ENCODE measurements around the gene UBE2L3.

The UBE2L3 gene

GRCh38 chr22:21650280-21650679, 82.8 kb downstream of the UBE2L3 start:
- in situ Hi-C loops (cut with HindIII; ENCODE audit: low pct_ligation_motif_present, low sequenced_read_pairs): no loop called here

GRCh38 chr22:21650823-21651520, 83.5 kb downstream of the UBE2L3 start:
- H3K36me3 ChIP-seq (replicated peaks): peaks cover 25% of the 10 kb centered on the region
- H3K27ac ChIP-seq: no peak overlapping the region
- no peak for DNase-seq
- in situ Hi-C loops (cut with HindIII; ENCODE audit: low pct_ligation_motif_present, low sequenced_read_pairs): no loop called here
- peak overlapping the region; percentile 80 for H3K4me3 ChIP-seq (ENCODE audit: low read depth, low read length)
- TF ChIP-seq CTCF (IDR thresholded peaks at IDR 0.05; ENCODE audit: low read depth, low read length, missing control alignments): no peak
- H3K27me3 ChIP-seq (replicated peaks): no peaks in the 10 kb centered on the region

More at GRCh38 chr22:21650280-21650679, 82.8 kb downstream of the UBE2L3 start:
- Histone ChIP-seq H3K27me3 (replicated peaks) (no peaks in the 10 kb centered on the region), H3K27ac (no peak overlapping the region), H3K36me3 (replicated peaks) (peaks cover 25% of the 10 kb centered on the region), H3K4me3 (ENCODE audit: low read depth, low read length) (no peak overlapping the region)
- no peak for DNase-seq
- no peak for TF ChIP-seq CTCF (IDR thresholded peaks at IDR 0.05; ENCODE audit: low read depth, low read length, missing control alignments)

GRCh38 chr22:21651521-21652009, 84.1 kb downstream of the UBE2L3 start:
- Histone ChIP-seq H3K36me3 (replicated peaks) (peaks cover 20% of the 10 kb centered on the region), H3K4me3 (ENCODE audit: low read depth, low read length) (peak overlapping the region; percentile 80), H3K27me3 (replicated peaks) (no peaks in the 10 kb centered on the region), H3K27ac (peak overlapping the region; percentile 53)
- in situ Hi-C loops (cut with HindIII; ENCODE audit: low pct_ligation_motif_present, low sequenced_read_pairs): no loop called here
- no peak for DNase-seq
- no peak for TF ChIP-seq CTCF (IDR thresholded peaks at IDR 0.05; ENCODE audit: low read depth, low read length, missing control alignments)

GRCh38 chr22:21652010-21652546, 84.6 kb downstream of the UBE2L3 start:
- Histone ChIP-seq H3K27ac (peak overlapping the region; percentile 53), H3K27me3 (replicated peaks) (no peaks in the 10 kb centered on the region), H3K36me3 (replicated peaks) (peaks cover 16% of the 10 kb centered on the region), H3K4me3 (ENCODE audit: low read depth, low read length) (peak overlapping the region; percentile 80)
- peak; percentile 86 for DNase-seq
- in situ Hi-C loops (cut with HindIII; ENCODE audit: low pct_ligation_motif_present, low sequenced_read_pairs): no loop called here
- no peak for TF ChIP-seq CTCF (IDR thresholded peaks at IDR 0.05; ENCODE audit: low read depth, low read length, missing control alignments)

GRCh38 chr22:21652547-21653545, 85.3 kb downstream of the UBE2L3 start:
- TF ChIP-seq CTCF (IDR thresholded peaks at IDR 0.05; ENCODE audit: low read depth, low read length, missing control alignments): peak; percentile 8
- peak overlapping the region; percentile 53 for H3K27ac ChIP-seq
- peak overlapping the region; percentile 80 for H3K4me3 ChIP-seq (ENCODE audit: low read depth, low read length)
- no peak for DNase-seq
- peaks cover 14% of the 10 kb centered on the region for H3K36me3 ChIP-seq (replicated peaks)
- in situ Hi-C loops (cut with HindIII; ENCODE audit: low pct_ligation_motif_present, low sequenced_read_pairs): no loop called here
- no peaks in the 10 kb centered on the region for H3K27me3 ChIP-seq (replicated peaks)
